ENCODE measurements around the gene LHX3. TPM values are rescaled to one million over a fixed set of nuclear protein-coding genes. Genes with fewer than 3 reads are reported as not detected.
A peak's percentile ranks its signal among the peaks of the same experiment; 100 is the strongest.

The LHX3 gene
- total and polyA plus RNA-seq, 2 donors from 2014 or later, result not detected

DNA sequence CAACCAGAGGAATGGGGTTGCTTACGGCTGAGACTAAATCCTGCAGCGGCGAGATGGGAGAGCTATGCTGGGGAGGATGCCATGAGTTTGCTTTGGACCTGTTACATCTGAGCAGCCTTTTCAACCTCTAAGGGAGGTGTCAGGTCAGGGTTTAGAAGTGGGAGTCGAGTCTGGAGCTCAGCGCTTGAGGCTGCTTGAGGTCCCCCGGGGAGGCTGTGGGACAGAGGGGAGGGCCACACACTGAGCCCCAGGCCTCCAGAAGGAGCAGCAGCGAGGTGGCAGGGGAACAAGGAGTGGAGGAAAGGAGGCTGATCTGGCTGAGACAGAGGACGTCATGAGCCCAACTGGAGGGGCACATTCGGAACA, 42.6 kb upstream of the LHX3 start:
- Histone ChIP-seq H3K36me3 (ENCODE audit: control insufficient read depth in 2 of 3, insufficient read depth in 3 of 3, low read length in 3 of 3) (no peaks in the 10 kb centered on the region), H3K4me1 (ENCODE audit: control insufficient read depth in 2 of 3, insufficient read depth in 2 of 3, low read depth in 1 of 3, low read length in 3 of 3) (peaks cover 3 to 12% (median 10%) of the 10 kb centered on the region in 3 donors), H3K27ac (ENCODE audit: low read depth in 2 of 2, low read length in 2 of 2) (no peak overlapping the region), H3K27me3 (ENCODE audit: control insufficient read depth, insufficient read depth, low read length) (no peaks in the 10 kb centered on the region), H3K4me3 (ENCODE audit: low read length in 3 of 3) (no peak overlapping the region), H3K9me3 (ENCODE audit: control insufficient read depth in 2 of 3, insufficient read depth in 1 of 3, low read length in 3 of 3) (no peaks in the 10 kb centered on the region), H3K9ac (ENCODE audit: low read length in 3 of 3) (no peak overlapping the region)
- TF ChIP-seq, protein P1, sequence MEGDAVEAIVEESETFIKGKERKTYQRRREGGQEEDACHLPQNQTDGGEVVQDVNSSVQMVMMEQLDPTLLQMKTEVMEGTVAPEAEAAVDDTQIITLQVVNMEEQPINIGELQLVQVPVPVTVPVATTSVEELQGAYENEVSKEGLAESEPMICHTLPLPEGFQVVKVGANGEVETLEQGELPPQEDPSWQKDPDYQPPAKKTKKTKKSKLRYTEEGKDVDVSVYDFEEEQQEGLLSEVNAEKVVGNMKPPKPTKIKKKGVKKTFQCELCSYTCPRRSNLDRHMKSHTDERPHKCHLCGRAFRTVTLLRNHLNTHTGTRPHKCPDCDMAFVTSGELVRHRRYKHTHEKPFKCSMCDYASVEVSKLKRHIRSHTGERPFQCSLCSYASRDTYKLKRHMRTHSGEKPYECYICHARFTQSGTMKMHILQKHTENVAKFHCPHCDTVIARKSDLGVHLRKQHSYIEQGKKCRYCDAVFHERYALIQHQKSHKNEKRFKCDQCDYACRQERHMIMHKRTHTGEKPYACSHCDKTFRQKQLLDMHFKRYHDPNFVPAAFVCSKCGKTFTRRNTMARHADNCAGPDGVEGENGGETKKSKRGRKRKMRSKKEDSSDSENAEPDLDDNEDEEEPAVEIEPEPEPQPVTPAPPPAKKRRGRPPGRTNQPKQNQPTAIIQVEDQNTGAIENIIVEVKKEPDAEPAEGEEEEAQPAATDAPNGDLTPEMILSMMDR (IDR thresholded peaks at IDR 0.05; ENCODE audit: borderline replicate concordance, extremely low read depth, insufficient read depth), result no peak
- intact Hi-C loops (cut with DNase I), result no loop called here
- no peak for DNase-seq
- no peak for FAIRE-seq

DNA sequence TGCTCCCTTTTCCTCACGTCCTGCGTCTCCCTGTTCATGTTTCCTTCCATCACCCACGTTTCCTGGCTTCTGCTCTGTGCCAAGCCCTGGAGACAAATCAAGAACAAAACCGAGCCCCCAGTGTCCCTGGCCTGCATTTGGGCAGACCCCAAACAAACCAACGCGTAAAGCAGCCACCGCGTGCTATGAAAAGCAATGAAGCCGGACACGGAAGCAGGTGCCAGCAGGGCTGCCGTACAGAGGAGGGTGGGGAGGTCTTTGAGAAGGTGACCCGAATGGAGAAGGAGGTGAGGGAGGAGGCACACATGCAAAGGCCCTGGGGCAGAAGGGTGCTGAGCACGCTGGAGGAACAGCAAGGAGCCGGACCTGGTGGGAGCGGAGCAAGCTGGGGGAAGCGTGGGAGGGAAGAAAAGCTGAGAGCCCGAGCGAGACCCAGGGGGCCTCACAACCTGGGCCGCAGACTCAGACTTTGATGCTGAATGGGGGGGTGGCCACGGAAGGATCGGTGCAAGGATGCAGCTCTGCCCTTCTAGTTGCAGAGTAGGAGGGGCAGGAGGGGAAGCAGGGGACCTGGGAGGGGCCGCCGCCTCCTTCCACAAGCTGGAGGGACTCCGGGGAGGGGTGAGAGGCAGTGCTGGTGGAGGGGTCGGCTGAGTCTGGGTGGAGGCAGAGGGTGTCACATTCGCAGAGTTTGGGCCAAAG, 42.1 kb upstream of the LHX3 start:
- FAIRE-seq, result no peak
- TF ChIP-seq, protein P1 (IDR thresholded peaks at IDR 0.05; ENCODE audit: borderline replicate concordance, extremely low read depth, insufficient read depth), result no peak
- no peaks in the 10 kb centered on the region for H3K27me3 ChIP-seq (ENCODE audit: control insufficient read depth, insufficient read depth, low read length)
- intact Hi-C loops (cut with DNase I), result no loop called here
- peaks cover 3 to 12% (median 12%) of the 10 kb centered on the region in 3 donors for H3K4me1 ChIP-seq (ENCODE audit: control insufficient read depth in 2 of 3, insufficient read depth in 2 of 3, low read depth in 1 of 3, low read length in 3 of 3)
- peak in 3 of 5 donors; percentile 21 to 75 (median 74) for DNase-seq
- no peaks in the 10 kb centered on the region for H3K36me3 ChIP-seq (ENCODE audit: control insufficient read depth in 2 of 3, insufficient read depth in 3 of 3, low read length in 3 of 3)
- no peak overlapping the region for H3K27ac ChIP-seq (ENCODE audit: low read depth in 2 of 2, low read length in 2 of 2)
- no peak overlapping the region for H3K9ac ChIP-seq (ENCODE audit: low read length in 3 of 3)
- no peaks in the 10 kb centered on the region for H3K9me3 ChIP-seq (ENCODE audit: control insufficient read depth in 2 of 3, insufficient read depth in 1 of 3, low read length in 3 of 3)
- no peak overlapping the region for H3K4me3 ChIP-seq (ENCODE audit: low read length in 3 of 3)

DNA sequence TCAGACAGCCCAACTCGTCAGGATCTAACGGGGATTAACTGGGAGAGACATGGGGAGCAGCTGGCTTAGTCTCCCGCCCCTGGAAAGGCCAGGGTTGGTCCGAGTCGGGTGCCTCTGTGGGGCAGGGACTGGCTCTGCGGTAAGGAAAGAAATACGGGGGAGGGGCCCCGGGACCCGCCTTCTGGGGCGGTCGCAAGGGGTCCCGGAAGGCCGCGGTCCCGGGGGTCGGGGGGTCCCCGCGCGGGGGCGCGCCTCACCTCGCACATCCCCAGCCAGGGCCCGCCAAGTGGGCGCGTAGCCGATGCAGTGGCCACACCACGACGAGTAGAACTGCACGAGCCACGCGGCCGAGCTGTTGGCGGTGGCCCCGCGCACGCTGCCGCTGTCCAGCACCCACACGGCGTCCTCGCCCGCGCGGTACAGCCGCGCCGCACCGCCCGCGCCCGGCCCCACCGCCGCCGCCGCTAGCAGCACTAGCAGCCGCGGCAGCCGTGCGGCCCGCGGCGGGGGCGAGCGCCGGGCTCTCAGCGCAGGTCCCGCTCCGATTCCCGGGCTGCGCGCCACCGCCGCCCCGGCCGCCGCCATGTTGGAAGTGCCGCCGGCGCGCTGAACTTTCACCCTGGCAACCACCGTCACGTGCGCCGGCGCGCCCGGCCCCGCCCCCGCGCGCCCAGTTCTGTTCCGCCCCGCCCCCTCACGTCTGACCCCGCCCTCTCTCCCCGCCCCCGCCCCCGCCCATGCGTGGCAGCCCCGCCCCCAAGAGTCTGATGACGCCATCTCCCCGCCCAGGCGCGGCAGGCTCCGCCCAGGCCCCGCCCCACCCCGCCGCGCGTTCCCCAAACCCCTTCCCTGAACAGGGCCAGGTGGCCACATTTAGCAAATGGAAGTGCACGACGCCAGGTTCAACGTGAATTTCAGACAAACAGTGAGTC, 40.6 kb upstream of the LHX3 start, which contains the start of gene QSOX2:
Gene QSOX2, minus strand, starts transcription at position 594 of the 932 bp plus-strand sequence. Its CDS starts 9 bp downstream, at position 585.
- Histone ChIP-seq H3K4me1 (ENCODE audit: control insufficient read depth in 2 of 3, insufficient read depth in 2 of 3, low read depth in 1 of 3, low read length in 3 of 3) (peaks cover 3 to 13% (median 12%) of the 10 kb centered on the region in 3 donors), H3K27me3 (ENCODE audit: control insufficient read depth, insufficient read depth, low read length) (no peaks in the 10 kb centered on the region), H3K9ac (ENCODE audit: low read length in 3 of 3) (peak within 1 kb of the TSS; percentile 39 to 65 (median 48)), H3K9me3 (ENCODE audit: control insufficient read depth in 2 of 3, insufficient read depth in 1 of 3, low read length in 3 of 3) (no peaks in the 10 kb centered on the region), H3K36me3 (ENCODE audit: control insufficient read depth in 2 of 3, insufficient read depth in 3 of 3, low read length in 3 of 3) (no peaks in the 10 kb centered on the region), H3K4me3 (ENCODE audit: low read length in 3 of 3) (peak within 1 kb of the TSS; percentile 71 to 83 (median 79)), H3K27ac (ENCODE audit: low read depth in 2 of 2, low read length in 2 of 2) (no peak within 1 kb of the TSS)
- peak; percentile 86 to 94 (median 89) for DNase-seq
- TF ChIP-seq, protein P1 (IDR thresholded peaks at IDR 0.05; ENCODE audit: borderline replicate concordance, extremely low read depth, insufficient read depth), result no peak
- intact Hi-C loops (cut with DNase I), result no loop called here
- no peak for FAIRE-seq
